ENCODE data around the gene SHB. TPM values are rescaled to one million over a fixed set of nuclear protein-coding genes. Genes with fewer than 3 reads are reported as not detected.

Gene SHB
- total RNA-seq, 4 donors from 2014 or later, result 18.4 to 27.5 (median 22.0) TPM

DNA sequence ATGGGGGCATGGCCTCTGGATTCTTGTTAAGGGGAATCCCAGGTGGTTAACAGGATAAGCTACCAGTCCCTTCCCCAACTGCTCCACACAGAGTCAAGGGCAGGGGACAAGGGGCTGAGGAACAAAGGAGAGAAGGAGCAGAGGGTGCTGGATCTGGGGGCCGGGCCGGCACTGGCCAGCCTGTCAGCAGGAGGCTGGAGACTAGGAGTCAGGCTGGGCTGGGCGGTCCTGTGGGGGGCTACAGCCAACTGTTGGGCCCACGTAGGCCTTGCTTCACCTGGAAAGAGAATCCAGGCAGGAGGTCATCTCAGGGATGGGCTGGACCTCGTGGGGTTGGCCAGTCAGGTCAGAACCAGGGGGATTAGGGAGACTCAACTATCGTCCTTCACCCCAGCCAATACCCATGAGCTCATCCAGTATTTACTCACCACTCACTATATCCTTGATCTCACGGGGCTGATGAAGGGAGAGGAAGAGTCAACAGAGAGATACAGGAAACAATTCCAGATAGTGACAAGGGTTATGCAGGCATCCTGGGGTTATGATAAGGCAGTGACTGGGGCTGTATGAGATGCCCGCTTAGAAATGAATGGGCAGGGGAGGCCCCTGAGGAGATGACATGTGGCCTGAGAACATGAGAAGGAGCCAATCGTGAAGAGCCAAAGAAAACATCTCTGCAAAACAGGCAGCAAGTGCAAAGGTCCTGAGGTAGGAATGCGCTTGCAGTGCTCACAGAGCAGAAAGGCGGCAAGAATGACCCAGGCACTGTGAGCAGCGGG, 117.2 kb downstream of the SHB start:
- H3K4me1 ChIP-seq, result peaks cover 0 to 6% of the 10 kb centered on the region in 2 donors
- no peak overlapping the region for H3K4me3 ChIP-seq (replicated peaks in 1 of 3)
- WGBS, 2 donors, result 90 to 91% methylated on average over 12 of the region's 12 CpGs
- no peaks in the 10 kb centered on the region for H3K36me3 ChIP-seq
- H3K9me3 ChIP-seq, result no peaks in the 10 kb centered on the region
- intact Hi-C loops (cut with DNase I), result no loop called here
- no peak overlapping the region for H3K27ac ChIP-seq
- no peak for DNase-seq
- H3K27me3 ChIP-seq, result no peaks in the 10 kb centered on the region
- TF ChIP-seq CTCF (IDR thresholded peaks at IDR 0.05), result no peak

DNA sequence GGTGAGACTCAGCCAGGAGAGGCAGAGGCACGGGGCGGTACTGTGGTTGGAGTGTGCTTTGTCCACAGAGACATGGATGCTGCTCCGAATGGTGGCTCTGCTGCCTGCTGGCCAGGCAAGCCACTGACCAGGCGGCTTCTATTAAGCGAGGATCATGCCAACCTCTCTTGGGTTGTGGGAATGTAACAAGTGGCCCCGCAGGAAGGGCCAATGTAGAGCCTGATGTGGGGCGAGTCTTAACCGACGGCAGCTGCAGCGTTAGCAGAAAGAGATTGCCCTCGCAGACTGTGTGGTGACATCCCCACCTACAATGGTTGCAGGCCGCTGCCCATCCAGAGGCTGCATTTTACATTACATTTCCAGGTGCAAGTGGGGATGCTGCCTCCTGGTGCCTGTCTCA, 118.5 kb downstream of the SHB start:
- no peak for DNase-seq
- no peak for TF ChIP-seq POLR2A (IDR thresholded peaks at IDR 0.05)
- no peak for TF ChIP-seq CTCF (IDR thresholded peaks at IDR 0.05)
- WGBS, 2 donors, result 99 to 100% methylated on average over 12 of the region's 12 CpGs
- no peak overlapping the region for H3K4me3 ChIP-seq (replicated peaks in 1 of 3)
- no peak overlapping the region for H3K27ac ChIP-seq
- H3K9me3 ChIP-seq, result no peaks in the 10 kb centered on the region
- intact Hi-C loops (cut with DNase I), result no loop called here
- H3K36me3 ChIP-seq, result no peaks in the 10 kb centered on the region
- H3K27me3 ChIP-seq, result no peaks in the 10 kb centered on the region
- H3K4me1 ChIP-seq, result peaks cover 0 to 6% of the 10 kb centered on the region in 2 donors

- Histone ChIP-seq H3K36me3 (no peaks in the 10 kb centered on the region), H3K27ac (no peak overlapping the region)
- TF ChIP-seq POLR2A (IDR thresholded peaks at IDR 0.05) (no peak), CTCF (IDR thresholded peaks at IDR 0.05) (no peak)
Measured at GRCh38 chr9:37949576-37949975, 119.5 kb downstream of the SHB start.

DNA sequence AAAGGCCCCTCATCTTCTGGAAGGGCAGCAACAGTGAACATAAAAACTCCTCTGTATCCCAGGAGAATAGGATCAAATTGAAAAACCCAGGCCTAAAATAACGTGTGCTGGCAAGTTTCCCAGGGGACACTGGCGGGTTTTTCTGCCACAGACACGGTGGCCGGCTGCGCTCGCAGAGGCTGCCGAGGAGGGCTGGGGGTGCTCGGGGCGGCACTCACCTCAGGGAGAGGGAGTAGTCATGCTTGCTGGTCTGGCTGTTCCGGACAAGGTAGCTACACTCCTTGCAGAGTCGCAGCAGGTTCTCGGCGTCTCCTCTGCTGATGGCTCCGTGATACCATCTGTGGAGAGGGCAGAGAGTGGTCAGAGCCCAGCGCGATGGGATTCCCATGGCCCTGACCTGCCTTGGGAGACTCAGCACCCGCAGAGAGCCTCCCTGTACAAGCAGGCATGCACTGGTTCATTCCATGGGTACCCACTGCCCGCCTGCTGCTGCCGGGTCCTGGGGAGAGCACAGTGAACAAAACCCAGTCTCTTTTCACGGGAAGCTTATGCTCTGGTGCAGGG, 120.5 kb downstream of the SHB start:
- DNase-seq, result no peak
- H3K4me3 ChIP-seq (replicated peaks in 1 of 3), result no peak overlapping the region
- H3K9me3 ChIP-seq, result no peaks in the 10 kb centered on the region
- H3K36me3 ChIP-seq, result no peaks in the 10 kb centered on the region
- no peak for TF ChIP-seq CTCF (IDR thresholded peaks at IDR 0.05)
- WGBS, 2 donors, result 87 to 91% methylated on average over 14 to 20 of the region's 20 CpGs
- intact Hi-C loops (cut with DNase I), result loop anchor here (10.0 kb wide), 1 partner anchor 66 kb away; no protein-coding TSS in a partner anchor
- no peaks in the 10 kb centered on the region for H3K27me3 ChIP-seq
- peaks cover 8 to 12% of the 10 kb centered on the region in 2 donors for H3K4me1 ChIP-seq
- H3K27ac ChIP-seq, result no peak overlapping the region

More at GRCh38 chr9:37949576-37949975, 119.5 kb downstream of the SHB start:
- no peaks in the 10 kb centered on the region for H3K27me3 ChIP-seq
- H3K4me3 ChIP-seq (replicated peaks in 1 of 3), result no peak overlapping the region
- intact Hi-C loops (cut with DNase I), result loop anchor here (10.0 kb wide), 1 partner anchor 65 kb away; no protein-coding TSS in a partner anchor
- WGBS, 2 donors, result 86 to 95% methylated on average over 7 to 8 of the region's 8 CpGs
- DNase-seq, result no peak
- H3K4me1 ChIP-seq, result peaks cover 0 to 6% of the 10 kb centered on the region in 2 donors
- H3K9me3 ChIP-seq, result no peaks in the 10 kb centered on the region

DNA sequence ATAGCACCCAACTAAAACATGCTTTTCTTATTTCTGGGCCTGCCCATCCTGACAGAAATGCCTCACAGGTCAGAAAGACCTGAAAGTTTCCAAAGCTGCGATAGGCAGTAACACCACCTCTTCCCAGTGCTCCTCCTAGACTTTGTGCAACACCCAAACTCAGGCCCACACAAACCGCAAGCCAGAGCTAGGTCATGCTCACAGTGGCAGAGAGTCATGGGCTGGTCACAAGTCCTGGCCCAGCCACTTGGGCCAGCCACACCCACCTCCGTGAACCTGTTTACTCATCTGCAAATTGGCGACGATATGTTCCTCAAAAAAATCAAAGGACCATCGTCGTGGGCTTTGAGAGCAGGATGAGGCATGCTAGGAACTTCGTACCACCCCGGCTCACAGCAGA, 121.0 kb downstream of the SHB start:
- TF ChIP-seq CTCF (IDR thresholded peaks at IDR 0.05), result no peak
- TF ChIP-seq POLR2A (IDR thresholded peaks at IDR 0.05), result no peak
- Histone ChIP-seq H3K4me3 (replicated peaks in 1 of 3) (no peak overlapping the region), H3K27me3 (no peaks in the 10 kb centered on the region), H3K36me3 (no peaks in the 10 kb centered on the region), H3K27ac (no peak overlapping the region), H3K9me3 (no peaks in the 10 kb centered on the region), H3K4me1 (peaks cover 13 to 16% of the 10 kb centered on the region in 2 donors)
- 94 to 95% methylated on average over 9 of the region's 9 CpGs for WGBS, 2 donors
- intact Hi-C loops (cut with DNase I), result loop anchor here (10.0 kb wide), 1 partner anchor 67 kb away; no protein-coding TSS in a partner anchor
- no peak for DNase-seq

Data from thyroid gland (tissue), 4 donors.